BJ (cell line): ENCODE data around the gene PIN1. TPM values are rescaled to one million over a fixed set of nuclear protein-coding genes. Genes with fewer than 3 reads are reported as not detected.

ENCODE experiments used
- CTCF ChIA-PET: fragments of 350-600 bp; formaldehyde crosslinking; extraction: SDS; loops from one replicate; lab custom pipeline; 2021; ENCODE audit warnings: antibody characterized with exemption, inconsistent platforms; lab: Yijun Ruan, JAX
- POLR2A ChIA-PET: fragments of 300-600 bp; sonication (Branson Sonifier 250); formaldehyde crosslinking; extraction: SDS; loops from one replicate; lab custom pipeline; 2021; ENCODE audit warnings: antibody characterized with exemption; lab: Charles Lee
- DNase-seq: peaks from one replicate; pipeline ENCODE4 v3.0.0-alpha.2; 2011; ENCODE audit warnings: low read depth
- H3K27me3 ChIP-seq: 2 replicates; pipeline ENCODE4 v1.6.0; 2011; ENCODE audit warnings: low read length; ENCODE audit not compliant: control insufficient read depth, insufficient read depth
- H3K36me3 ChIP-seq: 2 replicates; pipeline ENCODE4 v1.5.1; 2011; ENCODE audit warnings: low read length; ENCODE audit not compliant: control insufficient read depth, insufficient read depth
- H3K4me3 ChIP-seq: 2 replicates; pipeline ENCODE4 v1.5.1; 2011; ENCODE audit warnings: low read depth, mild to moderate bottlenecking, control low read depth, low read length
- polyA plus RNA-seq: library from polyadenylated mRNA; depleted of rRNA; stranded (reverse); fragments of >200 nt; gene quantifications from 2 replicates; pipeline ENCODE4 v1.2.3, GENCODE V29; 2011; rRNA removed
- small RNA-seq: library from RNA; depleted of rRNA; stranded (forward); fragments of <200 nt; gene quantifications from one replicate; pipeline ENCODE3, GENCODE V24; 2012; ENCODE audit warnings: low replicate concordance, low read depth; ENCODE audit not compliant: insufficient read length
- TF ChIP-seq, protein P1 (sequence below): IDR thresholded peaks from 2 replicates; pipeline ENCODE4 v1.5.1; 2011; ENCODE audit warnings: low read depth, mild to moderate bottlenecking, control low read depth, inconsistent platforms, low read length, moderate library complexity; ENCODE audit not compliant: insufficient read depth

The PIN1 gene
- polyA plus RNA-seq, 1 experiment = 89.6 TPM

DNA sequence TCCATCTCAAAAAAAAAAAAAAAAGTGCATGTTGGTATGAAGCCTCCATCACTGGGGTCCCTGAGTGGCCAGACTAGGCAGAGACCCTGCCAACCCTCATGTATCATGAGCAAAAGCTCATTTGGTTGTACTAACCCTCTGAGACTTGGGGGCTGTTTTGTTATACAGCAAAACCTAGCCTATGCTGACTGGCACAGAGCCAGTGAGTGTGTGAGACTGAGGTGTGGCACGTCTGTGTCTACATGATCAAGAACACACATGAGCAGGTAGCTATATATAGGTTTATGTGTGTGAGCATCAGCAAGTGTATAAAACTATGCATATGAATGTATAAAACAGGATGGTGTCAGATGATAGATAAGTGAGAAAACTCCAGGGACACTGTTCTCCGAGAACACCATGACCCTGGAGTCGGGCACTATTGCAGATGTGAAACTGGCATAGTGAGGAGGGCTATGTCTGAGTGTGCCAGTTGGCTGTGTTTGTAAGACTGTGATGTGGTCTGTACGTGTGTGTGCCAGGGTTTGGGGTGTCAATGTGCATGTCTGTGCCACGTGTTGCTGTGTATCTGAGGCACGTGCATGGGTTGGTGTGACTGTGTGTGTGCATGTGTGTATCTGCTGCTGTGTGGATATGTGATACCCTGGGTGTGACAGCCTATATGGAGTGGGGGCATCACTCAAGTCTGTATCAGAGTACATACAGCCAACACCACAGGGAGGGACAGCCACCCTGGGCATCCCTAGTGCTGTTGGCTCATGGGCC is 56.7 kb downstream of the PIN1 start:
- TF ChIP-seq, protein P1, sequence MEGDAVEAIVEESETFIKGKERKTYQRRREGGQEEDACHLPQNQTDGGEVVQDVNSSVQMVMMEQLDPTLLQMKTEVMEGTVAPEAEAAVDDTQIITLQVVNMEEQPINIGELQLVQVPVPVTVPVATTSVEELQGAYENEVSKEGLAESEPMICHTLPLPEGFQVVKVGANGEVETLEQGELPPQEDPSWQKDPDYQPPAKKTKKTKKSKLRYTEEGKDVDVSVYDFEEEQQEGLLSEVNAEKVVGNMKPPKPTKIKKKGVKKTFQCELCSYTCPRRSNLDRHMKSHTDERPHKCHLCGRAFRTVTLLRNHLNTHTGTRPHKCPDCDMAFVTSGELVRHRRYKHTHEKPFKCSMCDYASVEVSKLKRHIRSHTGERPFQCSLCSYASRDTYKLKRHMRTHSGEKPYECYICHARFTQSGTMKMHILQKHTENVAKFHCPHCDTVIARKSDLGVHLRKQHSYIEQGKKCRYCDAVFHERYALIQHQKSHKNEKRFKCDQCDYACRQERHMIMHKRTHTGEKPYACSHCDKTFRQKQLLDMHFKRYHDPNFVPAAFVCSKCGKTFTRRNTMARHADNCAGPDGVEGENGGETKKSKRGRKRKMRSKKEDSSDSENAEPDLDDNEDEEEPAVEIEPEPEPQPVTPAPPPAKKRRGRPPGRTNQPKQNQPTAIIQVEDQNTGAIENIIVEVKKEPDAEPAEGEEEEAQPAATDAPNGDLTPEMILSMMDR = no peak
- DNase-seq = no peak
- POLR2A ChIA-PET = no interaction called here
- Histone ChIP-seq H3K4me3 (no peak overlapping the region), H3K36me3 (no peaks in the 10 kb centered on the region), H3K27me3 (no peaks in the 10 kb centered on the region)
- CTCF ChIA-PET = interaction anchor here (0.5 kb wide), 1 partner anchor 16 kb away, joined by 4 read pairs; no protein-coding TSS in a partner anchor

Small RNAs within 50 kb of the gene (small RNA-seq; reads per million reads assigned to genes)
- not detected for gene RF00156

Other genes starting within 250 kb of the PIN1 start
- gene ZNF561, start 214.1 kb upstream of the PIN1 start, polyA plus RNA-seq = 31.4 and 42.3 TPM in 2 replicates
- 6.3 and 14.1 TPM in 2 replicates for gene ZNF562, start 160.2 kb upstream of the PIN1 start, polyA plus RNA-seq
- 3.6 and 7.7 TPM in 2 replicates for gene ZNF846, start 66.6 kb upstream of the PIN1 start, polyA plus RNA-seq
- 23.5 and 35.3 TPM in 2 replicates for gene FBXL12, start 16.2 kb upstream of the PIN1 start, polyA plus RNA-seq
- 506 and 578 TPM in 2 replicates for gene UBL5, start 7.4 kb upstream of the PIN1 start, polyA plus RNA-seq
- gene OLFM2, start 101.2 kb downstream of the PIN1 start, polyA plus RNA-seq = 35.3 and 88.3 TPM in 2 replicates
- 15.0 and 24.9 TPM in 2 replicates for gene COL5A3, start 175.2 kb downstream of the PIN1 start, polyA plus RNA-seq
- gene RDH8, start 178.2 kb downstream of the PIN1 start, polyA plus RNA-seq = 0.05 and 0.21 TPM in 2 replicates